RWPE1 (cell line): ENCODE data around the gene GRAMD2A.
"Not testable (repeated sequence)": the region's sequence is repeated elsewhere in the genome, so short reads cannot be mapped to it uniquely, and the experiment has no call there.

Source experiments
- CTCF ChIA-PET: fragments of 350-600 bp; sonication (Branson Sonifier 250); formaldehyde crosslinking; extraction: SDS; loops from one replicate; lab custom pipeline; 2021; lab: Yijun Ruan, JAX
- POLR2A ChIA-PET: fragments of 400-600 bp; formaldehyde crosslinking; extraction: SDS; loops from one replicate; lab custom pipeline; 2020; ENCODE audit warnings: antibody characterized with exemption; ENCODE audit not compliant: low non-redundant PET; lab: Yijun Ruan, JAX
- DNase-seq: peaks from one replicate; pipeline ENCODE4 v3.0.0; 2012; ENCODE audit warnings: low spot score
- H3K27ac ChIP-seq: fragments of 450-650 bp; 2 replicates; pipeline ENCODE4 v1.5.1; 2017
- CTCF ChIP-seq: fragments of 450-650 bp; conservative IDR thresholded peaks from 2 replicates; pipeline ENCODE4 v1.5.1; 2017; ENCODE audit warnings: low read depth, mild to moderate bottlenecking

GRAMD2A gene

DNA sequence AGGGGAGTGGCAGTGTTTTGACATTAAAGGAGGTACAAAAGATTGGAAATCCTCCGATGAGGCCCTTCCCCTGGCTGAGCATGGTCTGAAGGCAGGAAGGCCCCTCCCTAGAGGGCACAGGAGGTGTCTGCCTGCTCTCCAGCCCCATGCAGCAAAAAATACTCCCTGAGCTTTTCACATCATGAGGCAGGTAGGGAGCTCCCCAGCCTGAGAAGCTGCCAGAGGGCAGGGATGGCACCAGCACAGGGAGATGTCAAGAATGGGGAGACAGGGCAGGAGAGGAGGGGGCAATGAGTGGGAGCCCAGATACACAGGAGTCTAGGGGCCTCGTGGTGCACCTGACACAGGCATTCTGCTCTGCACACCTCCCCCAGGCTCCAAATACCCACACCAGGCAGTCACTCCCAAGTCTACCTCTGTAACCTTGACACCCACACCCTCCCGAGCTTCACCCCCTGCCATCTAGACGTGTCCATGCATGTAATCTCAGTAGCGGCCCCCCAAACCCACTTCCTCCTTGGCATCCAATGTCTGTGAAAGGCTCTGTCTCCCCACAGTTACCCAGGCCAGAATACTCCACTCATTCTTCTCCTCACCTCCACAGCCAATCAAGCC, 22.9 kb downstream of the GRAMD2A start:
- no peak for TF ChIP-seq CTCF
- peak overlapping the region; percentile 9; the same call in 1 of the 2 replicates for H3K27ac ChIP-seq
- DNase-seq: no peak
- ChIA-PET CTCF (interaction anchor here (0.6 to 1.5 kb wide), 4 partner anchors 10 to 1071 kb away, joined by 3 to 8 read pairs (median 4); no protein-coding TSS in a partner anchor), POLR2A (no interaction called here)

DNA sequence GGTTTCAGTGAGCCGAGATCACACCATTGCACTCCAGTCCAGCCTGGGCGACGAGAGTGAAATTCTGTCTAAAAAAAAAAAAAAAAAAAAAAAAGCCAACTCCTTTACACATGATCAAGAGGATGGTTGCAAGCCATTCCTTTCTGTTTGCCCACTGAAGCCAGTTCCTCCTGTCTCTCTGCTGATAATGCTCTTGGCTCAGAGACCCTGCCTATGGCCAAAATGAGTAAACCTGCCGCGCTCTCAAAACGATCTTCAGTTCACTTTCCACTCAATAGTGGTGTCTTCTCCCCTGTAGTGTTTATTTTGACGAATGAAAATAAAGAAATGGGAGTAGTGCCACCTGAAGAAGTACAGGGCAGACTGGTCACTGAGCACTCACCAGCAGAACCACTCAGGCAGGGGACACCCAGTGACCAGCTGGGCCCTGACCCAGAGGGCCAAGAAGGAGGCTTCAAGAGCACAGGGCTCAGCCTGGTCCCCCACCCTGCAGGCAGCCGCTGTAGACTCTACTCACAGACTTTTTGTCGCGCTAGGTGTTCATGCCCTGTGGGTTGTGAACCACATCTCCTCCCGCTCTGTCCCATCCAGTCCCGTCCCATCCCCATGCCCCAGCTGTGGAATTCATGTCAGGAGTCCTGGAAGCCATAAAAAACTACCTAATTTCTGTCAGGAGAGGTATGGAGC, 23.6 kb downstream of the GRAMD2A start:
- H3K27ac ChIP-seq: peak overlapping the region; percentile 9; the same call in 1 of the 2 replicates
- no peak for TF ChIP-seq CTCF
- ChIA-PET CTCF (interaction anchor here (0.6 to 1.5 kb wide), 3 partner anchors 9 to 1070 kb away, joined by 3 to 8 read pairs (median 3); no protein-coding TSS in a partner anchor), POLR2A (no interaction called here)
- no peak for DNase-seq

- ChIA-PET POLR2A (interaction anchor here (0.6 kb wide), 1 partner anchor 55 kb away, joined by 3 read pairs; the partner anchor contains the start of genes MYO9A and SENP8), CTCF (interaction anchor here (0.6 kb wide), 1 partner anchor 773 kb away, joined by 3 read pairs; no protein-coding TSS in a partner anchor)
- no peak overlapping the region for H3K27ac ChIP-seq
- TF ChIP-seq CTCF: no peak
- no peak for DNase-seq
Observed at GRCh38 chr15:72173401-72173800, 24.2 kb downstream of the GRAMD2A start.

GRCh38 chr15:72172796-72173195, 24.8 kb downstream of the GRAMD2A start:
- H3K27ac ChIP-seq: no peak overlapping the region
- TF ChIP-seq CTCF: no peak
- DNase-seq: no peak
- POLR2A ChIA-PET: interaction anchor here (0.6 kb wide), 1 partner anchor 55 kb away, joined by 3 read pairs; the partner anchor contains the start of genes MYO9A and SENP8
- CTCF ChIA-PET: interaction anchor here (0.6 kb wide), 1 partner anchor 773 kb away, joined by 3 read pairs; no protein-coding TSS in a partner anchor

DNA sequence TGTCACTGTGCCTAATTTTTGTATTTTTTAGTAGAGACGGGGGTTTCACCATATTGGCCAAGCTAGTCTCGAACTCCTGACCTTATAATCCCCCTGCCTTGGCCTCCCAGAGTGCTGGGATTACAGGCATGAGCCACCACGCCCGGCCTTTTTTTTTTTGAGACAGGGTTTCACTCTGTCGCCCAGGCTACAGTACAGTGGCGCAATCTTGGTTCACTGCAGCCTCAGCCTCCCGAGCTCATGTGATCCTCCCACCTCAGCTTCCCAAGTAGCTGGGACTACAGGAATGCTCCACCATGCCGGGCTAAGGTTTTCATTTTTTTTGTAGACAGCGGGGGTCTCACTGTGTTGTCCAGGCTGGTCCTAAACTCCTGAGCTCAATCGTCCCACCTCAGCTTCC, 25.6 kb downstream of the GRAMD2A start:
- H3K27ac ChIP-seq, DNase-seq, CTCF ChIA-PET, POLR2A ChIA-PET: not testable (repeated sequence)

DNA sequence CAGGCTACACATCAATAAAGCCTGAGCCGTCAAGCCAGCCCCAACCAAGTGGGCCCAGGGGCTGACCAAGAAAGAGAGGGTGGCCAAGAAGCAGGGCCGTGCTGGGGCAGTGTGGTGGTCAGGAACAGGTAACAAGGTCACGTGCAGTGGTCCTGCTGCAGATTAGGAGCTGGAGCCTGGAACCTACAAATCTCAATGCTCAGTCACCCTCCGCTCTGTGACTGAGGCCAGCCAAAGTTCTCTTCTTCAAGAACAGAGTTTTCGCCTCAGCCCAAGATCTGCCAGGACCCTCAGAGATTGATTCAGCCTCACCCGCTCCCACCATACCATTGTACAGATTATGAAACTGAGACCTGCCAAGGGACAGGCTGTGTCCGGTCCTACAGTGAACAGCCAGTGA, 26.9 kb downstream of the GRAMD2A start:
- no peak for DNase-seq
- CTCF ChIA-PET: interaction anchor here (0.6 kb wide), 1 partner anchor 128 kb away, joined by 5 read pairs; no protein-coding TSS in a partner anchor
- POLR2A ChIA-PET: no interaction called here
- no peak overlapping the region for H3K27ac ChIP-seq
- no peak for TF ChIP-seq CTCF
